ENCODE data around the gene ABCC6. TPM values are rescaled to one million over a fixed set of nuclear protein-coding genes. Genes with fewer than 3 reads are reported as not detected.
A peak's percentile ranks its signal among the peaks of the same experiment; 100 is the strongest.
"Not testable (repeated sequence)": the region's sequence is repeated elsewhere in the genome, so short reads cannot be mapped to it uniquely, and the experiment has no call there.

Gene ABCC6
- total RNA-seq, 1 donor from 2014 or later: 5.9 TPM

DNA sequence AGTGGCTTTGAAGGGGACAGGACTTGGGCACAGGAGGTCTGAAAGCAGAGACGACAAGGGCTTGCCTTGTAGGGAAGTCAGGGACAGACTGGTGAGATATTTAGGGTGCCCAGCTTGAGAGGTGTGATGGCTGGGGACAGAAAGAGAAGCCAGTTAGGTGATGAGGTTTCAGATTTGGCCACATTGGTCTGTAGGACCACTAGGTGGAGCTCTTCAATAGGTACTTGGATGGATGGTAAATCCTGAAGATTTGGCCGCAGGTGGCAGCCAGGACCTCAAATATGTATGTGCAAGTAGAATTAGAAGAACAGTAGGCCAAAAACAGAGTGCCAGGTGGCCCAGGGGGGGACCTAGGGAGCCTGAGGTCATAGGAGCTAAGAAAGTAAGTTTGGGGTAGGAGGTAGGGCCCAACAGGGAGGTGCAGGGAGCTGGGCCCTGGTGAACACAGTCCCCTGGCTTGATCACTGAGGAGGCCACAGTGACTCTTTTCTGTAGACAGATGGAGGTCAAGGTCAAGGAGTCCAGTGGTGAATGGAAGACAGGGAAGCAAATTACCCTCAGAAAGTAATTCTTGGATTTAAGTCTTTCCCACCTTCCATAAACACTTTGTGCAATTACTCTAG lies 34.1 kb upstream of the ABCC6 start:
- not testable (repeated sequence) for H3K27ac Mint-ChIP-seq; H3K36me3 Mint-ChIP-seq; H3K4me1 Mint-ChIP-seq (ENCODE audit: unreplicated experiment); H3K9me3 Mint-ChIP-seq; H3K4me3 Mint-ChIP-seq; H3K27me3 Mint-ChIP-seq; DNase-seq (ENCODE audit: extremely low spot score, unreplicated experiment)
- TF ChIP-seq, protein P1, sequence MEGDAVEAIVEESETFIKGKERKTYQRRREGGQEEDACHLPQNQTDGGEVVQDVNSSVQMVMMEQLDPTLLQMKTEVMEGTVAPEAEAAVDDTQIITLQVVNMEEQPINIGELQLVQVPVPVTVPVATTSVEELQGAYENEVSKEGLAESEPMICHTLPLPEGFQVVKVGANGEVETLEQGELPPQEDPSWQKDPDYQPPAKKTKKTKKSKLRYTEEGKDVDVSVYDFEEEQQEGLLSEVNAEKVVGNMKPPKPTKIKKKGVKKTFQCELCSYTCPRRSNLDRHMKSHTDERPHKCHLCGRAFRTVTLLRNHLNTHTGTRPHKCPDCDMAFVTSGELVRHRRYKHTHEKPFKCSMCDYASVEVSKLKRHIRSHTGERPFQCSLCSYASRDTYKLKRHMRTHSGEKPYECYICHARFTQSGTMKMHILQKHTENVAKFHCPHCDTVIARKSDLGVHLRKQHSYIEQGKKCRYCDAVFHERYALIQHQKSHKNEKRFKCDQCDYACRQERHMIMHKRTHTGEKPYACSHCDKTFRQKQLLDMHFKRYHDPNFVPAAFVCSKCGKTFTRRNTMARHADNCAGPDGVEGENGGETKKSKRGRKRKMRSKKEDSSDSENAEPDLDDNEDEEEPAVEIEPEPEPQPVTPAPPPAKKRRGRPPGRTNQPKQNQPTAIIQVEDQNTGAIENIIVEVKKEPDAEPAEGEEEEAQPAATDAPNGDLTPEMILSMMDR (conservative IDR thresholded peaks at IDR 0.05): peak; percentile 52

DNA sequence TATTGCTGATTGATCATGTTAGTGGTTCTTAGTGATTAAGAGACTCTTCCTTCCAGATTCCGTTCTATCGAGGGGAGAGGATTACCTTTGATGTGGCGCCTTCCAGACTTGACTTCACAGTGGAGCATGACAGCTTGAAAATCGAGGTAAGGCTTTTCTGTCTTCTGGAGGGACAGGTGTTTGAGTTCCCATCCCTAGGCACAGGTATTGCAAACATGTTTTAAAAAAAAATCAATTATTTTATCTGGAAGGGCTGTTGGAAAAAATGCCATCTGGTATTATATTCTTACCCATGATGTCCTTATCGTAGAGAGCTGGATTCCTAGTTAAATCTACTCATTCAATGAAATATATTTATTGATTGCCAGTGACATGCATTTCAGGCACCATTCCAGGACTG lies 29.1 kb upstream of the ABCC6 start:
- H3K27me3 Mint-ChIP-seq; H3K36me3 Mint-ChIP-seq; H3K9me3 Mint-ChIP-seq; DNase-seq (ENCODE audit: extremely low spot score, unreplicated experiment); H3K27ac Mint-ChIP-seq; H3K4me3 Mint-ChIP-seq; H3K4me1 Mint-ChIP-seq (ENCODE audit: unreplicated experiment): not testable (repeated sequence)

GRCh38 chr16:16249621-16250330 lies 26.5 kb upstream of the ABCC6 start:
- H3K4me3 Mint-ChIP-seq; DNase-seq (ENCODE audit: extremely low spot score, unreplicated experiment); H3K4me1 Mint-ChIP-seq (ENCODE audit: unreplicated experiment); H3K36me3 Mint-ChIP-seq; H3K27ac Mint-ChIP-seq; H3K27me3 Mint-ChIP-seq; H3K9me3 Mint-ChIP-seq: not testable (repeated sequence)

DNA sequence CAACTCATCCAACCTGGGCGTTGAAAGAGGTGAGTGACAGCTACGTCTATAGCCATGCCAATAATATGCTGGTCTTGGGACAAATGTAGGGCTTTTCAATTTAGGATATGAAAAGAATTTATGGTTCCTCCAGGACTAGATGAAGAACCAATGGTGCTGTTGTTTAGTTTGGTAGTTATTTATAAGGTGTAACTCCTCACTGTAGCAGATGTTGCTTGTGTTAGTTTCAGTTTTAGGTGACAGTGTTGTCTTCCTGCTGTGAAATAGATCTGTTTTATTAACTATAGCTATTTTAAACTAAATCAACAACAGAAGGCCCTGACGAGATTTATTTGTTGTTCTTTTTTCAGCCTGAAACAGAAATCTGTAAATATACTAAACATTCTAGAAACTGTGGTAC lies 24.1 kb upstream of the ABCC6 start:
- not testable (repeated sequence) for H3K27me3 Mint-ChIP-seq; DNase-seq (ENCODE audit: extremely low spot score, unreplicated experiment); H3K4me1 Mint-ChIP-seq (ENCODE audit: unreplicated experiment); H3K9me3 Mint-ChIP-seq; H3K4me3 Mint-ChIP-seq; H3K36me3 Mint-ChIP-seq; H3K27ac Mint-ChIP-seq

- not testable (repeated sequence) for H3K9me3 Mint-ChIP-seq; H3K4me1 Mint-ChIP-seq (ENCODE audit: unreplicated experiment); DNase-seq (ENCODE audit: extremely low spot score, unreplicated experiment); H3K27me3 Mint-ChIP-seq; H3K4me3 Mint-ChIP-seq; H3K36me3 Mint-ChIP-seq; H3K27ac Mint-ChIP-seq
These were observed 23.4 kb upstream of the ABCC6 start for GRCh38 chr16:16246578-16247262.

GRCh38 chr16:16243886-16244285 lies 20.6 kb upstream of the ABCC6 start:
- H3K4me1 Mint-ChIP-seq (ENCODE audit: unreplicated experiment); DNase-seq (ENCODE audit: extremely low spot score, unreplicated experiment); H3K4me3 Mint-ChIP-seq; H3K36me3 Mint-ChIP-seq; H3K27me3 Mint-ChIP-seq; H3K9me3 Mint-ChIP-seq; H3K27ac Mint-ChIP-seq: not testable (repeated sequence)

GRCh38 chr16:16240667-16241066 lies 17.4 kb upstream of the ABCC6 start:
- not testable (repeated sequence) for H3K27me3 Mint-ChIP-seq; H3K4me3 Mint-ChIP-seq; H3K36me3 Mint-ChIP-seq; H3K9me3 Mint-ChIP-seq; DNase-seq (ENCODE audit: extremely low spot score, unreplicated experiment); H3K27ac Mint-ChIP-seq; H3K4me1 Mint-ChIP-seq (ENCODE audit: unreplicated experiment)

DNA sequence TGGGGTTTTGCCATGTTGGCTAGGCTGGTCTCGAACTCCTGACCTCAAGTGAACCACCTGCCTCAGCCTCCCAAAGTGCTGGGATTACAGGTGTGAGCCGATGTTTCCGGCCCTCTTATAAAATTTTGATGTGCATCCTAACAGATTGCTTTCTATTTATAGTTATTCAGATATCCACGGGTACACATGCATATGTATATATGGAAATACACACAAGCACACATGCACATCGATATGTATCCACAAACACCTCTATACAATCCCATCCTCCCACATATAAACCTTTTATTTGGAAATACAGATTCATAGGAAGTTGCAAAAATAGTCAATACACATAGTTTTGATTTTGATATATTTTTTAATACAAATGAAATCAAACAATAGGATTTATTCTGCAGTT lies 14.4 kb upstream of the ABCC6 start:
- H3K27ac Mint-ChIP-seq; H3K27me3 Mint-ChIP-seq; H3K9me3 Mint-ChIP-seq; H3K36me3 Mint-ChIP-seq; H3K4me1 Mint-ChIP-seq (ENCODE audit: unreplicated experiment); H3K4me3 Mint-ChIP-seq; DNase-seq (ENCODE audit: extremely low spot score, unreplicated experiment): not testable (repeated sequence)

DNA sequence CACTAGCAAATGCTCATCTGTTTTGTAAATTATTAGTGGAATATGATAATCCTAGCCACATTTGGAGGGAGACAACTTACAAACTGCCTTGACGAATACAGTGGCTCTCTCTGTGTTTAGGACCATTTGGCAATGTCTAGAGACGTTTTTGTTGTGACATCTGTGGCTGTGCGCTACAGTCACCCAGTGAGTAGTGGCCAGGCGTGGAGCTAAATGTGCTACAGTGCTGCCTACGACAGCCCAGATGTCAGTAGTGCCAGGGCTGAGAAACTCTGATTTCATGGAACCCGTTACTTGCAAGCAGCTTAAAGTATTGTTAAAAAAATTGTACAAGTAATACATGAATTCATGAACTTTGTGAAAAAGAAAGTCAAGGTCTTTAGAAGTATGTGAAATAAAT lies 13.8 kb upstream of the ABCC6 start:
- not testable (repeated sequence) for H3K4me3 Mint-ChIP-seq; H3K27ac Mint-ChIP-seq; H3K36me3 Mint-ChIP-seq; H3K4me1 Mint-ChIP-seq (ENCODE audit: unreplicated experiment); DNase-seq (ENCODE audit: extremely low spot score, unreplicated experiment); H3K27me3 Mint-ChIP-seq; H3K9me3 Mint-ChIP-seq

DNA sequence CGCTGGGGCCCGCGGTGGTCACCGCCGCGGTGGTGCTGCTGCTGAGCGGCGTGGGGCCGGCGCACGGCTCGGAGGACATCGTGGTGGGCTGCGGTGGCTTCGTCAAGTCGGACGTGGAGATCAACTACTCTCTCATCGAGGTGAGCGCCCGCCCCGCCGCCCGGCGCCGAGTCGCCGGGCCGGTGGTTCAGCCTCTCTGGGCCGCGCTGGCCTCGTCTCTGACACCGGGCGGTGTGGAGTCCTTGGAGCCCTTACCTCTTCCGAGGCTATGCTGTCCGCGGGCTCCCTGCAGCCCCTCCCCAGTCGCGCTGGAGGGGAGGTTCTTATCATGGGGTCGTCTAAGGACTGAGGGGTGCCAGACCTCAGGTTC lies 9.4 kb upstream of the ABCC6 start:
- H3K27me3 Mint-ChIP-seq; H3K4me3 Mint-ChIP-seq; DNase-seq (ENCODE audit: extremely low spot score, unreplicated experiment); H3K27ac Mint-ChIP-seq; H3K9me3 Mint-ChIP-seq; H3K36me3 Mint-ChIP-seq; H3K4me1 Mint-ChIP-seq (ENCODE audit: unreplicated experiment): not testable (repeated sequence)

- H3K27ac Mint-ChIP-seq; H3K4me1 Mint-ChIP-seq (ENCODE audit: unreplicated experiment); DNase-seq (ENCODE audit: extremely low spot score, unreplicated experiment); H3K27me3 Mint-ChIP-seq; H3K9me3 Mint-ChIP-seq; H3K36me3 Mint-ChIP-seq: not testable (repeated sequence)
- peak overlapping the region; percentile 63 for H3K4me3 Mint-ChIP-seq
These were observed 458 bp upstream of the ABCC6 start for GRCh38 chr16:16223662-16224241.

GRCh38 chr16:16221382-16221781 lies 1.9 kb downstream of the ABCC6 start:
- H3K27me3 Mint-ChIP-seq; DNase-seq (ENCODE audit: extremely low spot score, unreplicated experiment); H3K9me3 Mint-ChIP-seq; H3K4me3 Mint-ChIP-seq; H3K36me3 Mint-ChIP-seq; H3K4me1 Mint-ChIP-seq (ENCODE audit: unreplicated experiment); H3K27ac Mint-ChIP-seq: not testable (repeated sequence)

DNA sequence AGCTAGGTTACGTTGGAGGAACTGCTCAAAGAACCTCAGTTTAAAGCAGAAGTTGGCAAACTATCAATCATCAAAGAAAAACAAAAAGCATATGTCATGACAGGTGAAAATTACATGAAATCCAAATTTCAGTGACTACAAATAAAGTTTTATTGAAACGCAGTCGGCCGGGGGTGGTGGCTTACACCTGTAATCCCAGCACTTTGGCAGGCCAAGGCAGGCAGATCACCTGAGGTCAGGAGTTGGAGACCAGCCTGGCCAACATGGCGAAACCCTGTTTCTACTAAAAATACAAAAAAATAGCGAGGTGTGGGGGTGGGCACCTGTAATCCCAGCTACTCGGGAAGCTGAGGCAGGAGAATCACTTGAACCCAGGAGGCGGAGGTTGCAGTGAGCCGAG lies 2.8 kb downstream of the ABCC6 start:
- H3K4me1 Mint-ChIP-seq (ENCODE audit: unreplicated experiment); H3K9me3 Mint-ChIP-seq; H3K27me3 Mint-ChIP-seq: not testable (repeated sequence)

More for the DNA sequence above, 2.8 kb downstream of the ABCC6 start:
- not testable (repeated sequence) for H3K36me3 Mint-ChIP-seq; H3K4me3 Mint-ChIP-seq; DNase-seq (ENCODE audit: extremely low spot score, unreplicated experiment); H3K27ac Mint-ChIP-seq

All from type B pancreatic cell (in vitro differentiated cells).